ENCODE data around the gene FIGNL1. TPM values are rescaled to one million over a fixed set of nuclear protein-coding genes. Genes with fewer than 3 reads are reported as not detected.
A peak's percentile ranks its signal among the peaks of the same experiment; 100 is the strongest.

Gene FIGNL1
- total RNA-seq: 10 to 100 TPM; 28.7 to 41.1 TPM

GRCh38 chr7:50449881-50450589 lies at the start of gene FIGNL1:
TSS of gene FIGNL1 (minus strand) at chr7:50450350. CDS start at chr7:50447287, 3,063 bp downstream.
- Mint-ChIP-seq H3K4me3 (peak within 1 kb of the TSS; percentile 69), H3K27me3 (peaks cover 7 to 8% of the 10 kb centered on the region in 2 donors), H3K27ac (peak within 1 kb of the TSS; percentile 32 to 49), H3K4me1 (ENCODE audit: low read depth in 2 of 2) (peaks cover 10 to 25% of the 10 kb centered on the region in 2 donors), H3K36me3 (peaks cover 19% of the 10 kb centered on the region), H3K9me3 (no peaks in the 10 kb centered on the region)
- ATAC-seq (peak; percentile 96 to 97), DNase-seq (ENCODE audit: low spot score) (peak; percentile 87)

GRCh38 chr7:50499092-50499491 lies 48.9 kb upstream of the FIGNL1 start:
- ATAC-seq (no peak), DNase-seq (ENCODE audit: low spot score) (no peak)
- H3K36me3 Mint-ChIP-seq: no peaks in the 10 kb centered on the region
- H3K9me3 Mint-ChIP-seq: no peaks in the 10 kb centered on the region
- H3K4me3 Mint-ChIP-seq: no peak overlapping the region
- H3K4me1 Mint-ChIP-seq (ENCODE audit: low read depth in 2 of 2): no peaks in the 10 kb centered on the region
- no peak overlapping the region for H3K27ac Mint-ChIP-seq
- peaks cover 18 to 28% of the 10 kb centered on the region in 2 donors for H3K27me3 Mint-ChIP-seq

DNA sequence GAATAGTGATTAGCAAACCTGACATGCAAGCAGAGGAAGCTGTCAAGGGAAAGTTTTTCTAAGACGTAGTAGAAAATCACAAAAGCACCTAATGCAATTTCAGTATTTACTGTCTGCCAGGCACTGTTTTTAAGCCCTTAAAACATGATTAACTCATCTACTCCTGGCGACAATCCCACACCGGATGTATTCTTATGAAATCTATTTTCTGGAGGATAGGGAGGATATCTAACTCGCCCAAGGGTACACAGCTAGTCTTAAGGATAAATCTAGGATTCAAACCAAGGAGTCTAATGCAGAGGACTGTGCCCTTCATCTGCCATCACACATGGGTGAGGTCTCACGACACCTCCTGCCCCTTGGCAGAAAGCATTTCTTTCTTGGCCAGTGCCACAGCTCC lies 47.8 kb upstream of the FIGNL1 start:
- DNase-seq (ENCODE audit: low spot score) (no peak), ATAC-seq (no peak)
- peaks cover 20 to 38% of the 10 kb centered on the region in 2 donors for H3K27me3 Mint-ChIP-seq
- no peaks in the 10 kb centered on the region for H3K36me3 Mint-ChIP-seq
- no peaks in the 10 kb centered on the region for H3K4me1 Mint-ChIP-seq (ENCODE audit: low read depth in 2 of 2)
- H3K9me3 Mint-ChIP-seq: no peaks in the 10 kb centered on the region
- H3K4me3 Mint-ChIP-seq: no peak overlapping the region
- H3K27ac Mint-ChIP-seq: no peak overlapping the region

DNA sequence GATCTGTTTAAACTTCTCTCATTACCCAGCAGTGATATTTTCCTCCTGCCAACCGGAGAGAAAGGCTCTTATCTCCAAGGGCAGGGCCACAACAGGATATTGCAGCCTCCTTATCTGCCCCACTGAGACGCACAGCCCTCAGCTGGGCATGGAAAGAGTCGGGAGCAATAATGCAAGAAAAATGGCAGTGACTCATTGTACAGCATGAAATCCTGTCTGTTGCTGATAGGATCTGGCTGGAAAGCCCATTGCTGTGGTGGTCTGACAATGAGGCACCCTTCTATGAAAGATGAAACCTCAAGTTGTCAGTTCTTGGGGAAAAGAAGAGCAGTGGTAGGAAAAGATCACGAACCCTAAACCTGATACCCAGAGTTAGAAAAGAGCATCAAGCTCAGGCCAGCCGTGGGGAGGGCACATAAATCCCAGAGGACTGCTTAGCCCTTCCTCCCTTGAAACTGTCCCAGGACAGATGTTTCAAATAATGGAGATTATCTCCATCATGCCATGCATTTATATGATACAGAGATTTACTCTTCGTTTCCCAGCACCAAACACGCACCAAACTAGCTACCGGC lies 47.0 kb upstream of the FIGNL1 start:
- no peak overlapping the region for H3K27ac Mint-ChIP-seq
- no peaks in the 10 kb centered on the region for H3K9me3 Mint-ChIP-seq
- H3K4me1 Mint-ChIP-seq (ENCODE audit: low read depth in 2 of 2): no peaks in the 10 kb centered on the region
- H3K36me3 Mint-ChIP-seq: no peaks in the 10 kb centered on the region
- DNase-seq (ENCODE audit: low spot score) (no peak), ATAC-seq (peak in 1 of 2 donors; percentile 21)
- H3K4me3 Mint-ChIP-seq: no peak overlapping the region
- H3K27me3 Mint-ChIP-seq: peaks cover 24 to 38% of the 10 kb centered on the region in 2 donors

GRCh38 chr7:50496569-50496968 lies 46.4 kb upstream of the FIGNL1 start:
- no peaks in the 10 kb centered on the region for H3K36me3 Mint-ChIP-seq
- H3K4me1 Mint-ChIP-seq (ENCODE audit: low read depth in 2 of 2): no peaks in the 10 kb centered on the region
- no peak overlapping the region for H3K27ac Mint-ChIP-seq
- DNase-seq (ENCODE audit: low spot score) (no peak), ATAC-seq (no peak)
- H3K27me3 Mint-ChIP-seq: peaks cover 24 to 43% of the 10 kb centered on the region in 2 donors
- H3K9me3 Mint-ChIP-seq: no peaks in the 10 kb centered on the region
- H3K4me3 Mint-ChIP-seq: no peak overlapping the region

DNA sequence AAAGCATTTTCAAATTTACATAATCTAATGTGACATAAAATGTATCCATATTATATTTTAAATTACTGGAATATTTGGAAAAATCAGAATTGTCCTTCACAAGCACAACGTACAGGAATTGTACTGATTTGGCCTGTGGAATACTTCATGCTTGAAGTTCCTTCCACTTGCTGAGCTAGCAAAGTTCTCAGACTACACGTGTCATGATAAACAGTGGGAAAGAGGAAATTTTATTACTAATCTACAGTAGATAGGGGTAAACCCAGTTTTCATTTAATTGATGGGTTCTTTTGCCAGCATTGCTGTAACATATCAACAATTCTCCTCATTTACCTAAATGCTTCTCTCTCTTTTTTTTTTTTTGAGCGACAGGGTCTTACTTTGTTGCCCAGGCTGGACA lies 45.6 kb upstream of the FIGNL1 start:
- Mint-ChIP-seq H3K27ac (no peak overlapping the region), H3K4me1 (ENCODE audit: low read depth in 2 of 2) (no peaks in the 10 kb centered on the region), H3K36me3 (no peaks in the 10 kb centered on the region), H3K27me3 (peaks cover 27 to 51% of the 10 kb centered on the region in 2 donors), H3K9me3 (no peaks in the 10 kb centered on the region), H3K4me3 (no peak overlapping the region)
- ATAC-seq (no peak), DNase-seq (ENCODE audit: low spot score) (no peak)

GRCh38 chr7:50492770-50493519 lies 42.8 kb upstream of the FIGNL1 start:
- no peaks in the 10 kb centered on the region for H3K4me1 Mint-ChIP-seq (ENCODE audit: low read depth in 2 of 2)
- DNase-seq (ENCODE audit: low spot score) (no peak), ATAC-seq (peak in 1 of 2 donors; percentile 15)
- peaks cover 20 to 46% of the 10 kb centered on the region in 2 donors for H3K27me3 Mint-ChIP-seq
- H3K4me3 Mint-ChIP-seq: no peak overlapping the region
- H3K27ac Mint-ChIP-seq: no peak overlapping the region
- no peaks in the 10 kb centered on the region for H3K9me3 Mint-ChIP-seq
- no peaks in the 10 kb centered on the region for H3K36me3 Mint-ChIP-seq

DNA sequence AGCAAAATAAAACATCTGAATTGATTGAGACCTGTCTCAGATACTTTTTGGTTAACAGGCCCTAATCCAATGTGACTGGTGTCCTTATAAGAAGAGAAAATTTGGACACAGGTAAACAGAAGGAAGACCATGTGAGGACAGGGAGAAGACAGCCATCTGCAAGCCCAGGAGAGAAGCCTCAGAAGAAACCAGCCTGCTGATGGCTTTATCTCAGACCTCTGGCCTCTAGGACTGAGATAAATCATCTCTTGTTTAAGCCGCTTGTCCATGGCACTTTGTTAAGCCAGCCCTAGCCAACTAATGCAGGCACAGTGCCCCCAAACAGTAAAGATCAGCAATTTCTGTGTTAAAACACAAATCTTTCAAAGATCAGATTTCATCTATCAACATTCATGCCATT lies 41.8 kb upstream of the FIGNL1 start:
- ATAC-seq: no peak
- H3K4me1 Mint-ChIP-seq (ENCODE audit: low read depth in 2 of 2): no peaks in the 10 kb centered on the region

DNA sequence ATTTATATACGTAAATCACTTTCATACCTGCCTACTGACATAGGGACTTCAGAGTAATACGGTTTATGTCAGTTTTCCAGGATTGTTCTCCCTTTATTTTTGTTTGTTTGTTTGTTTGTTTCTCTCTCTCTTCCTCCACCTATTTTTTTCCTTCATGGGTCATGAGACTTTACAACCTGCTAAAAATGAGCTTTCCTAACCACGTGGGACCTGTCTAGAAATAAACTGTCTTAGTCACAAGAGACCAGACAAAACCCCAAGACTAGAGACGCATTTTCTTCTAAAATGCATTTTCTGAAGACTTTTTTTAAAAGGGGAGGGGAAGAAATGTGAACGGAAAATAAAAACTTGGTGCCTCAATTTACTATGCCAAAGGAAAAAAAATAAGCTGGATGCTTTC lies 41.1 kb upstream of the FIGNL1 start:
- Mint-ChIP-seq H3K4me3 (no peak overlapping the region), H3K4me1 (ENCODE audit: low read depth in 2 of 2) (no peaks in the 10 kb centered on the region), H3K9me3 (no peaks in the 10 kb centered on the region), H3K27me3 (peaks cover 11 to 32% of the 10 kb centered on the region in 2 donors), H3K27ac (no peak overlapping the region), H3K36me3 (no peaks in the 10 kb centered on the region)
- no peak for ATAC-seq
- no peak for DNase-seq (ENCODE audit: low spot score)

More for the DNA sequence above, 41.8 kb upstream of the FIGNL1 start:
- H3K36me3 Mint-ChIP-seq: no peaks in the 10 kb centered on the region
- peaks cover 12 to 36% of the 10 kb centered on the region in 2 donors for H3K27me3 Mint-ChIP-seq
- no peak overlapping the region for H3K27ac Mint-ChIP-seq
- no peaks in the 10 kb centered on the region for H3K9me3 Mint-ChIP-seq
- no peak overlapping the region for H3K4me3 Mint-ChIP-seq
- DNase-seq (ENCODE audit: low spot score): no peak

- Mint-ChIP-seq H3K27me3 (peaks cover 16 to 29% of the 10 kb centered on the region in 2 donors), H3K9me3 (no peaks in the 10 kb centered on the region), H3K36me3 (no peaks in the 10 kb centered on the region), H3K4me1 (ENCODE audit: low read depth in 2 of 2) (no peaks in the 10 kb centered on the region), H3K4me3 (no peak overlapping the region), H3K27ac (no peak overlapping the region)
- ATAC-seq (no peak), DNase-seq (ENCODE audit: low spot score) (no peak)
These were observed 38.2 kb upstream of the FIGNL1 start for GRCh38 chr7:50488379-50488778.

GRCh38 chr7:50486512-50486911 lies 36.4 kb upstream of the FIGNL1 start:
- no peaks in the 10 kb centered on the region for H3K36me3 Mint-ChIP-seq
- ATAC-seq (no peak), DNase-seq (ENCODE audit: low spot score) (no peak)
- H3K4me3 Mint-ChIP-seq: no peak overlapping the region
- no peak overlapping the region for H3K27ac Mint-ChIP-seq
- H3K9me3 Mint-ChIP-seq: no peaks in the 10 kb centered on the region
- no peaks in the 10 kb centered on the region for H3K4me1 Mint-ChIP-seq (ENCODE audit: low read depth in 2 of 2)
- peaks cover 16 to 19% of the 10 kb centered on the region in 2 donors for H3K27me3 Mint-ChIP-seq

- peak; percentile 35 for DNase-seq (ENCODE audit: low spot score)
- no peaks in the 10 kb centered on the region for H3K9me3 Mint-ChIP-seq
These were observed 31.7 kb upstream of the FIGNL1 start for GRCh38 chr7:50481867-50482266.

DNA sequence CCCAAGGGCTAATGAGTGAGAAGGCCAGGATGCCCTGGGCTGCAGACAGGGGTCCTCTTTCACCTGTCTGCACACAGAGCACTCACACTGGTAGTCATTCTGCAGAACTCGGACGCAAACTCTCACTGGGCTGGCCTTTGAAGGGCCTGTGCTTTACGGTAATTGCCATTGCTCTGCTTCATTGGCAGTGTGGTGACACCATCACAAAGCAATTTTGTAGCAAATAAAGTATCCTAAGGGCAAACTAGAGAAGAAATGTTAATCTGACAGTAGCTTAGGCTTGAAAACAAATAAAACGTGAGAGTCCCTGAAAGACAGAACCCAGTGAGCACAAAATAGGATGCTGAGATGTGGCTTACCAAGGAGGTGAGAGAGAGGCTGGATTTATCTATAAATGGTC lies 30.6 kb upstream of the FIGNL1 start:
- Mint-ChIP-seq H3K27ac (no peak overlapping the region), H3K4me1 (ENCODE audit: low read depth in 2 of 2) (no peaks in the 10 kb centered on the region), H3K9me3 (no peaks in the 10 kb centered on the region), H3K4me3 (no peak overlapping the region), H3K27me3 (peaks cover 7 to 19% of the 10 kb centered on the region in 2 donors), H3K36me3 (no peaks in the 10 kb centered on the region)
- peak; percentile 8 for DNase-seq (ENCODE audit: low spot score)
- peak in 1 of 2 donors; percentile 43 for ATAC-seq

More at GRCh38 chr7:50481867-50482266, 31.7 kb upstream of the FIGNL1 start:
- no peak overlapping the region for H3K27ac Mint-ChIP-seq
- H3K4me1 Mint-ChIP-seq (ENCODE audit: low read depth in 2 of 2): no peaks in the 10 kb centered on the region
- H3K36me3 Mint-ChIP-seq: no peaks in the 10 kb centered on the region
- peaks cover 7 to 14% of the 10 kb centered on the region in 2 donors for H3K27me3 Mint-ChIP-seq
- no peak overlapping the region for H3K4me3 Mint-ChIP-seq
- no peak for ATAC-seq
